PC-3 (cell line): ENCODE data around the gene SGCD. TPM values are rescaled to one million over a fixed set of nuclear protein-coding genes. Genes with fewer than 3 reads are reported as not detected.

Source experiments
- ATAC-seq: fragments of 200-7000 bp; cut with Tn5 transposase; 2 replicates; pipeline ENCODE4 v1.9.1; 2020; ENCODE audit warnings: mild to moderate bottlenecking, moderate library complexity
- BruUV-seq: library from RNA; stranded (reverse); fragments of 400-500 nt; replicated peaks from 2 replicates; lab custom pipeline; 2021; lab: Mats Ljungman, UMichigan
- CTCF ChIA-PET: fragments of 300-600 bp; sonication (Branson Sonifier 250); formaldehyde crosslinking; loops from one replicate; lab custom pipeline; 2022; ENCODE audit warnings: antibody characterized with exemption; lab: Charles Lee
- POLR2A ChIA-PET: fragments of 300-600 bp; sonication (Branson Sonifier 250); formaldehyde crosslinking; loops from one replicate; lab custom pipeline; 2022; ENCODE audit warnings: antibody characterized with exemption; ENCODE audit not compliant: unreplicated experiment; lab: Charles Lee
- DNase-seq: peaks from one replicate; pipeline ENCODE4 v3.0.0-alpha.2; 2015
- H2AFZ ChIP-seq: fragments of 300-600 bp; sonication (generic); 2 replicates; pipeline ENCODE4 v1.6.0; 2016; ENCODE audit warnings: antibody characterized with exemption, low read length
- H3F3A ChIP-seq: fragments of 300-600 bp; sonication (generic); one replicate; pipeline ENCODE4 v1.6.0; 2017; ENCODE audit warnings: antibody characterized with exemption, low read length, control low read depth, mild to moderate bottlenecking; ENCODE audit not compliant: unreplicated experiment
- H3K27ac ChIP-seq: fragments of 300-600 bp; sonication (generic); 2 replicates; pipeline ENCODE4 v1.5.1; 2016; ENCODE audit warnings: mild to moderate bottlenecking, low read length
- H3K27me3 ChIP-seq: fragments of 300-600 bp; sonication (generic); 2 replicates; pipeline ENCODE4 v1.6.1; 2016; ENCODE audit warnings: low read length, mixed read lengths
- H3K36me3 ChIP-seq: fragments of 300-600 bp; sonication (generic); 2 replicates; pipeline ENCODE4 v1.6.1; 2016; ENCODE audit warnings: low read depth, mixed run types, low read length, mixed read lengths
- H3K4me1 ChIP-seq: fragments of 300-600 bp; sonication (generic); 2 replicates; pipeline ENCODE4 v1.5.1; 2016; ENCODE audit warnings: low read length; ENCODE audit not compliant: insufficient read depth
- H3K4me2 ChIP-seq: fragments of 300-600 bp; sonication (generic); 2 replicates; pipeline ENCODE4 v1.6.0; 2016; ENCODE audit warnings: low read length
- H3K4me3 ChIP-seq: fragments of 300-600 bp; sonication (generic); 2 replicates; pipeline ENCODE4 v1.5.1; 2016; ENCODE audit warnings: mild to moderate bottlenecking, low read length, mixed read lengths
- H3K79me2 ChIP-seq: fragments of 300-600 bp; sonication (generic); 2 replicates; pipeline ENCODE4 v1.6.1; 2017; ENCODE audit warnings: low read length, mixed read lengths
- H3K9ac ChIP-seq: fragments of 300-600 bp; sonication (generic); 2 replicates; pipeline ENCODE4 v1.6.0; 2016; ENCODE audit warnings: mild to moderate bottlenecking, low read length
- H3K9me2 ChIP-seq: fragments of 300-600 bp; sonication (generic); replicated peaks from 2 replicates; pipeline ENCODE4 v1.6.1; 2016; ENCODE audit warnings: mixed run types, low read length, mixed read lengths
- H3K9me3 ChIP-seq: fragments of 300-600 bp; sonication (generic); 2 replicates; pipeline ENCODE4 v1.6.1; 2016; ENCODE audit warnings: low read length, mixed read lengths
- H4K20me1 ChIP-seq: fragments of 300-600 bp; sonication (generic); 2 replicates; pipeline ENCODE4 v1.6.1; 2016; ENCODE audit warnings: low read length, mixed read lengths
- EZH2 ChIP-seq: fragments of 300-600 bp; sonication (generic); IDR thresholded peaks from one replicate; pipeline ENCODE4 v1.6.1; 2017; ENCODE audit warnings: antibody characterized with exemption, mild to moderate bottlenecking, low read length; ENCODE audit not compliant: unreplicated experiment
- EZH2phosphoT487 ChIP-seq: fragments of 300-600 bp; sonication (generic); IDR thresholded peaks from 2 replicates; pipeline ENCODE4 v1.6.1; 2018; ENCODE audit warnings: mild to moderate bottlenecking, antibody characterized with exemption, low read length, borderline replicate concordance
- intact Hi-C: fragments of 100-400 bp; cut with micrococcal nuclease; formaldehyde crosslinking; loops from 2 replicates; pipeline ENCODE4 v1.9.0; 2023
- total RNA-seq: library from RNA; depleted of rRNA; stranded (reverse); fragments of >200 nt; gene quantifications from 2 replicates; pipeline ENCODE4 v1.2.3, GENCODE V29; 2014
- TF ChIP-seq, protein P1 (sequence below): fragments of 300-600 bp; sonication (generic); conservative IDR thresholded peaks from 2 replicates; pipeline ENCODE4 v1.5.1; 2017; ENCODE audit warnings: antibody characterized with exemption, low read depth, mild to moderate bottlenecking, low read length

SGCD gene
- total RNA-seq, 1 experiment from 2014 or later = 0.15 TPM

DNA sequence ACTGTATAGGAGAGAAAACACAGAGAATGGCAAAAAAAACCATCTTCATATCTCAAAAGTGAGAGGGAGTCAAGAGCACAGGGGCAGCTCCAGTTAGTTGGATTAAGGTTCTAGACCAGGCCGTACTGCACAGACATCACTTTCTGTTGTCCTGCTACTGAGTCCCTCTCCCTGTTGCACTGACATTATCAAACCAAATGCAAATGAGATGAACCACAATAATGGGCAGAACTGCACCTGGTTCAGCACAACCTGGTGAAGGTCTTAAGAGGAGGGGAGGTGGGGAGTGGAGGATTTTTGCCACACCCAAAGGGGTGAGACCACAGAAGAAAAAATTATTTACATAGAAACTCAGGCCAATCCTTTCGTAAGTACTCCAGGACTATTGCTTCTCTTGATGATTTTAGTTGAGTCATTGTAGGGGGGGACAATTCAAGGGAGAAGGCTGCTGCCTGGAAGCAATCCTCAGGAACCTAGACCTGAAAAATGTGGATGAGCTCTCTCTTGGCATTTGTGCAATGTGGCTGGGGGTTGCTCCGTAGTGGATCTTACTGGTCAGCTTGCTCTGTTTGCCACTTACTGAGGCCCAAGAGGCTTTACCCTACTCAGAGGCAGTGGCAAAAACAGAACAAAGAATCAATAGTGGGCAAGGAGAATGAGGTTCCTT, 428.6 kb downstream of the SGCD start:
- H3K79me2 ChIP-seq = no peaks in the 10 kb centered on the region
- peak; percentile 10 for DNase-seq
- ChIA-PET CTCF (no interaction called here), POLR2A (no interaction called here)
- intact Hi-C loops = no loop called here
- H3K4me2 ChIP-seq = no peak overlapping the region
- H3K27me3 ChIP-seq = no peaks in the 10 kb centered on the region
- H3K27ac ChIP-seq = no peak overlapping the region
- TF ChIP-seq EZH2phosphoT487 = no peak
- TF ChIP-seq, protein P1, sequence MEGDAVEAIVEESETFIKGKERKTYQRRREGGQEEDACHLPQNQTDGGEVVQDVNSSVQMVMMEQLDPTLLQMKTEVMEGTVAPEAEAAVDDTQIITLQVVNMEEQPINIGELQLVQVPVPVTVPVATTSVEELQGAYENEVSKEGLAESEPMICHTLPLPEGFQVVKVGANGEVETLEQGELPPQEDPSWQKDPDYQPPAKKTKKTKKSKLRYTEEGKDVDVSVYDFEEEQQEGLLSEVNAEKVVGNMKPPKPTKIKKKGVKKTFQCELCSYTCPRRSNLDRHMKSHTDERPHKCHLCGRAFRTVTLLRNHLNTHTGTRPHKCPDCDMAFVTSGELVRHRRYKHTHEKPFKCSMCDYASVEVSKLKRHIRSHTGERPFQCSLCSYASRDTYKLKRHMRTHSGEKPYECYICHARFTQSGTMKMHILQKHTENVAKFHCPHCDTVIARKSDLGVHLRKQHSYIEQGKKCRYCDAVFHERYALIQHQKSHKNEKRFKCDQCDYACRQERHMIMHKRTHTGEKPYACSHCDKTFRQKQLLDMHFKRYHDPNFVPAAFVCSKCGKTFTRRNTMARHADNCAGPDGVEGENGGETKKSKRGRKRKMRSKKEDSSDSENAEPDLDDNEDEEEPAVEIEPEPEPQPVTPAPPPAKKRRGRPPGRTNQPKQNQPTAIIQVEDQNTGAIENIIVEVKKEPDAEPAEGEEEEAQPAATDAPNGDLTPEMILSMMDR = no peak
- no peak for TF ChIP-seq EZH2
- no TSS peak for BruUV-seq
- ATAC-seq = no peak
- no peaks in the 10 kb centered on the region for H3F3A ChIP-seq
- H3K9me2 ChIP-seq = no peaks in the 10 kb centered on the region
- no peaks in the 10 kb centered on the region for H4K20me1 ChIP-seq
- H3K9ac ChIP-seq = no peak overlapping the region
- 0 out of 2 replicates have a peak, but pooled peaks cover 4% of the 10 kb centered on the region for H3K9me3 ChIP-seq
- H3K36me3 ChIP-seq = no peaks in the 10 kb centered on the region
- no peak overlapping the region for H3K4me3 ChIP-seq
- H3K4me1 ChIP-seq = no peaks in the 10 kb centered on the region
- no peak overlapping the region for H2AFZ ChIP-seq

GRCh38 chr5:156758011-156758791, 431.2 kb downstream of the SGCD start:
- POLR2A ChIA-PET = no interaction called here
- CTCF ChIA-PET = interaction anchor here (0.7 kb wide), 1 partner anchor 74 kb away, joined by 3 read pairs; no protein-coding TSS in a partner anchor
- no peak overlapping the region for H3K4me2 ChIP-seq
- DNase-seq (no peak), ATAC-seq (no peak)
- intact Hi-C loops = no loop called here
- no peaks in the 10 kb centered on the region for H3K4me1 ChIP-seq
- no peaks in the 10 kb centered on the region for H3K36me3 ChIP-seq
- H3K4me3 ChIP-seq = no peak overlapping the region
- BruUV-seq = no TSS peak
- H3K9me3 ChIP-seq = 0 out of 2 replicates have a peak, but pooled peaks cover 4% of the 10 kb centered on the region
- no peaks in the 10 kb centered on the region for H3K79me2 ChIP-seq
- no peaks in the 10 kb centered on the region for H4K20me1 ChIP-seq
- H3F3A ChIP-seq = no peaks in the 10 kb centered on the region
- no peaks in the 10 kb centered on the region for H3K27me3 ChIP-seq
- no peak overlapping the region for H3K9ac ChIP-seq
- no peak overlapping the region for H3K27ac ChIP-seq
- H3K9me2 ChIP-seq = no peaks in the 10 kb centered on the region
- TF ChIP-seq, protein P1 = no peak
- TF ChIP-seq EZH2phosphoT487 = no peak
- no peak overlapping the region for H2AFZ ChIP-seq

- no TSS peak for BruUV-seq
- Histone ChIP-seq H3K9me2 (no peaks in the 10 kb centered on the region), H3K27me3 (no peaks in the 10 kb centered on the region), H3K4me3 (no peak overlapping the region), H3K9me3 (0 out of 2 replicates have a peak, but pooled peaks cover 4% of the 10 kb centered on the region), H3K4me2 (no peak overlapping the region), H3K27ac (no peak overlapping the region), H3K4me1 (no peaks in the 10 kb centered on the region), H2AFZ (no peak overlapping the region), H3F3A (no peaks in the 10 kb centered on the region), H4K20me1 (no peaks in the 10 kb centered on the region), H3K79me2 (no peaks in the 10 kb centered on the region), H3K9ac (no peak overlapping the region), H3K36me3 (no peaks in the 10 kb centered on the region)
- ChIA-PET POLR2A (no interaction called here), CTCF (no interaction called here)
- TF ChIP-seq, protein P1 = no peak
- TF ChIP-seq EZH2 (no peak), EZH2phosphoT487 (no peak)
- intact Hi-C loops = no loop called here
- no peak for DNase-seq
- ATAC-seq = no peak
Observed at GRCh38 chr5:156759156-156759555, 432.2 kb downstream of the SGCD start.
